NCI-H1417 (cell line): Measurements from ENCODE around the gene SLC49A4.

Source experiments
- DNase-seq, 3 experiments: peaks; one replicate each; lab custom pipeline; 2025; lab: John Stamatoyannopoulos, UW

Gene SLC49A4

GRCh38 chr3:122930063-122930997 is 135.5 kb downstream of the SLC49A4 start:
- no peak for DNase-seq
